Activated CD8-positive, alpha-beta memory T cell treated with anti-CD3 and anti-CD28 coated beads for 1 hour (primary cell): ENCODE results near the gene NRAS.
A peak's percentile ranks its signal among the peaks of the same experiment; 100 is the strongest.

Experiments used
- DNase-seq, 2 donors: peaks; one replicate each; pipeline ENCODE4 v3.0.0-alpha.2; 2020; ENCODE audit warnings: low read depth in 1 of 2; ENCODE audit errors: extremely low read depth in 1 of 2

The NRAS gene

DNA sequence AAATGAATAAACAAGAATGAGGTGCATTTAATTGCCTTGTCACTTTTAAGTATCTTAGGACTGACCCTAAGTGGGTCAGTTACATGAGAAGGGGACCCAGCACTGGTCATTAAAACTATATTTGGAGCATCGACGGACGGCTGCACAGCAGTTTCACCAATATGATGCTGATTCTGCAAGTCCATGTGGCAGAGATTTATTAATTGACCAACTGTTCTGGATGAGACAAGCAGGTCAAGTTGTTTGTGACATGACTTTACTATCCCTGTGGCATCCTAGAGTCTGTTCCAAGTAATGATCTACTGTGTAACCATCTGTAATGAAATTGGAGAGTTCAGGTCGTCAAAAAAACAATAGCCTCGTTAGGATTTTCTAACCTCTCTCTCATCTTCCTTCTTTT lies 30.7 kb downstream of the NRAS start:
- no peak for DNase-seq

DNA sequence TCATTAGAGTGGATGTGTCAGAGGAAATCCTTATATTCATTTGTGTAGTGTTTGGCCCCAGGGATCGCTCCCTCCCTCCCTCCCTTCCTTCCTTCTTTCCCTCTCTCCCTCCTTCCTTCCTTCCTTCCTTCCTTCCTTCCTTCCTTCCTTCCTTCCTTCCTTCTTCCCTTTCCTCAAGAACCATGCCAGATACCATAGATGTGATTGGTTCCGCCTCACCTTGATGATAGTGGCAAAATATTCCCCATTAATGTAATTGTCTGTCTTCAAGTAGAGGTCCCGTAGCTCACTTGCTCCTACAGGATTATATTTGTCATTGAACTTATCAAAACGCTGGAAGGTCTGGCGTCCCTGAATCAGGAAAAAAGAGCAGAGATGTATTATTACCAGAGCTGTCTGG lies 38.9 kb downstream of the NRAS start:
- no peak for DNase-seq

DNA sequence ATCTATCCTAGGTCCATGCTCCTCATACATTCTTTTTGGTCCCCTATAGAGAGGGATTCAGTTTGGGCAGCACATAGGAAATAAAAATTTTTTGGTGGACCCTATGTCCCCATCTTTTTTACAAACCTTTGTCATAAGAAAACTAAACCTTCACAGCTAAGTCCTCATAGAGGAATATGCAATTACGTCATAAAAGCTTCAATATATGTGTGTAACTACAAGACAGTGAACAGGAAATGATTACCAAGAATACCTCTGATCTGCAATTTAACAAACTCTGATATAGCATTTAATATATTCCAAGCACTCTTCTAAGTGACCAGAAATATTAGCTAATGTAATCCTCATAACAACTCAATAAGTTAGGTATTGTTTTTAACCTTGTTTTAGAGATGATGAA lies 40.5 kb downstream of the NRAS start:
- DNase-seq, result no peak

DNA sequence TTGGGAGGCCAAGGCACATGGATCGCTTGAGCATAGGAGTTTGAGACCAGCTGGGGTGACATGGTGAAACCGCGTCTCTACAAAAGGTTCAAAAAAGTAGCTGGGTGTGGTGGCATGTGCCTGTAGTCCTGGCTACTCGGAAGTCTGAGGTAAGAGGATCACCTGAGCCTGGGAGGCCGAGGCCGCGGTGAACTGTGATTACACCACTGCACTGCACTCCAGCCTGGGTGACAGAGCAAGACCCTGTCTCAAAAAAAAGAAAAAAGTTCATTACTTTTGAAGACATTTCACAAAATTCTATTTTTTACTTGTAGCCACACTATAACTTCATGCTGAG lies 44.7 kb downstream of the NRAS start:
- DNase-seq, result no peak

DNA sequence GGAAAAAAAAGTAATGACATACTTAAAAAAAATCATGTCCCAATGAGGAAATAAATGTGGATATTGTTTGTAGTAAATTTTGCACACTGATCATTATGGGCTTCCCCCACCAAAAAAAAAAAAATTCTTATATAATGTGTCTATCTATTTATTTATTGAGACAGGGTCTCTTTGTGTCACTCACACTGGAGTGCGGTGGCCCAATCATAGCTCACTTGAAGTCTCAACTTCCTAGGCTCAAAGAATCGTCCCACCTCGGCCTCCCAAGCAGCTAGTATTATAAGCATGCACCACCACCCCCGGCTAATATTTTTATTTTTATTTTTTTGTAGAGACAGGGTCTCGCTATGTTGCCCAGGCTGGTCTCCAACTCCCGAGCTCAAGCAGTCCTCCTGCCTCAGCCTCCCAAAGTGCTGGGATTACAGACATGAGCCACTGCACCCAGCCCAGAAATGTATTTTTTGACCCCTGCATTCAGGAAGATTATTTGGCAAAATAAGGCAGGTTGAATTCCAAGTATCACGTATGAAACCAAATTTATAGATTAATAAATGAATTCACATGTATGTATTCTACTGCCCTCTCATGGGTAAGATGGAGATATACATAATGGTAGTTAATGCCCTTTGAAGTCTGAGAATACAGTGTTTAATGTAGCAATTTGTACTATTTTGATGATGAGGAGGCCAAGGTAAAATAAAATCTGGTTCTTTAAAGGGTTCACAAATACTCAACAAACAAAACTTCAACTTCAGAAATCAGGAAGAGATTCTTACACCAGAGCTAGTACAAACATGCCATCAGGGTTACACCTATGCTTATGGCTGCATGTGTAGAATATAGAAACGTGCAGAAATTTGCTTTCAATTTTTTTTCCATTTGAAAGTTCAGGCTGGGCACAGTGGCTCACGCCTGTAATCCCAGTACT lies 45.3 kb downstream of the NRAS start:
- no peak for DNase-seq

DNA sequence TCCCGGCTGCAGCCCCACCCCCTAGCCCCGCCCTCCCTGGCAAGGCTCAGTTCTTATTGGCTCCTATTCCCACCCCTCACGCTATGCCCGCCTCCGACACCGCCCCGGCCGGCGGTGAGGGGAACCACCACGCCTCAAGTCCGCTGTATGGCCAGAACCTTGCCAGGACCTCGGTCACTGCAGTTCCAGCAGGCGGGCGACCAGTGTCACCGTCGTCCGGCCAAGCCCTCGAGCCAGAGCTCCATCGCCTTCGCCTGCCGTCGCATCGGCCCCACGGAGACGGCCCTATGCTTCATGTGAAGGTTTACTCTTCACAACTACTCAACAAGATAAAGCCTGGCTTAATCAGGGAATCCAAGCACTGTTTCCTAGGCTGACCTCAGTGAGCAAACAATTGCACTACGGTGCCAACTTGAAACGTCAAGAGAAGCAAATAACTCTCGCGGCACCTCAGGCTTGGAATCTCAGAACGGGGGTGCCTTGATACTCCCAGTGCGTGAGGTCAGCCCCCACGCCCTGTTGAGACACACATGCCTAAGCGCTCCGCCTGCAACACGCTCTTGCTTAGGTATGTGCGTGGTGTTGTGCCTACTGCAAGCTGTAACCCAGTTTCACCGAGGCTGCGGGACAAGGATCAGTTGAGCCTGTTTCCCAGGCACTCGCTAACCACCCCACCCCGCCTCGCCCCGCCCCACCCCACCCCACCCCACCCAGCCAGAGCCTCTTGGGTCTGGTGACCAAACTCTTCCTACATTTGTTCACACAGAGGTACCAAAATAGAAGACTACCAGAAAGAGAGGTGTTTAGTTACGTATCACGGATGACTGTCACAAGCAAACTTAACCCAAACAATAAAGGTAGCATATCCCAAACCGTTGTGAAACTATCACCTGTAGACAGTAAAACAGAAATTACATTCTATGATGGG lies 46.2 kb downstream of the NRAS start:
- peak; percentile 66 to 80 for DNase-seq

DNA sequence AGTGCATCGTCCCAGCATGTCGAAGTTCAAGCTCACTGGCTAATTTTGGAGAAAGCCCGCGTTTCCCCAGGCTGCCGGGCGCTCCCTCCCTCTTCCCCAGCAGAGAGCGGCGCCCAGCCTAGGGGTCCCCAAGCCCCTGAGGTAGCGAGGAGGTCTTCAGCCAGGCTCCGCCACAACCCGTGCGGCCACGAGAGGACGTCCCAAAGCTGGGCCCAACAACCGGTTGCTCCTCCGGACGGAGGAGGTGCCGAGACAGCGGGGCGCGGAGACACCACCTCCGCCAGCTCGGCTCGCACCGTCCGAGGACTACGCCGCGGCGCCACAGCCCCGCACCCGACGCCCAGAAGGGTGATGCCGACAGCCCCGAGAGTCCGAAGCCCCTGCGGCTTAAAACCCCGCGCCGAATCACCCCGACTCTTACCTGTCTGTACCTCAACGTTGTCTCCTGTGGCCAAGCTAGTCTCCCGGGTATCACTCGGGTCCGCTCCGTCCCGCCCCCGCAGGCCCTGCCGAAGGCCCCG lies 46.9 kb downstream of the NRAS start, which contains the start of gene DENND2C:
Gene DENND2C, minus strand, starts transcription at position 488 of the 521 bp plus-strand sequence. CDS start 44,065 bp downstream, outside the sequence.
- DNase-seq, result peak in 1 of 2 donors; percentile 2

DNA sequence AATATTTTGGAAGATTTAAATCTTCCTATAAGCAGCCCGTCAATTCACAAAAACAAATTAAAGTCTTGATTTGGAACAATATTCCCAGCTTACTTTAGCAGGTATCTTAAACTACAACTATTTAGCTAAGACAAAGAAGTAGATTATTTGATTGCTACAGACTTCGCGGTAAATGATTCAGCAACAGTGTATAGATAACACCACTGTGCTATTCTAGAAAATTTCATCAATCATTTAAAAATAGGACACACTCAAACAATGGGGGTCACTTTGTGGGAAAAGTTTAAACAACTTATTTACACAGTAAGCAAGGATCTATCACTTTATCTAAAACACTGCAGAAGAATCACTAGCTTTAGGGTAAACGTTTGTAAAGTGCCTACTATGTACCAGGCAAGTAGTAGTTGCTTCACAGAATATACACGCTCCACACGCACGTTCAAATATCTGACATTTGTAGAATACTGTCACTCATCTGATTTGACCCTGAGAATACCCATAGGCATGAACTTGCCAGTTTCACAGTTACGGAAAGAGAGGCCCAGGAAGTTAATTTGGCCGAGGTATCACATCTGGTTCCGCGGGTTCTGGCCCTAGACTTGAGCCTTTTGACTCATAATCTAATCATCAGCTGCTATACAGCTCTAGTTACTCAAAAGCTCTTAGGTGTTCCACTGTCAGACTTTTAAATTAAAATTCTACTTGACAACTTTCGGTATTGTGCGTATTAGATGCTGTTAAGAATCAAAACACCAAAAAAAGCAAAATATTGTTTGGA lies 47.6 kb downstream of the NRAS start:
- no peak for DNase-seq

DNA sequence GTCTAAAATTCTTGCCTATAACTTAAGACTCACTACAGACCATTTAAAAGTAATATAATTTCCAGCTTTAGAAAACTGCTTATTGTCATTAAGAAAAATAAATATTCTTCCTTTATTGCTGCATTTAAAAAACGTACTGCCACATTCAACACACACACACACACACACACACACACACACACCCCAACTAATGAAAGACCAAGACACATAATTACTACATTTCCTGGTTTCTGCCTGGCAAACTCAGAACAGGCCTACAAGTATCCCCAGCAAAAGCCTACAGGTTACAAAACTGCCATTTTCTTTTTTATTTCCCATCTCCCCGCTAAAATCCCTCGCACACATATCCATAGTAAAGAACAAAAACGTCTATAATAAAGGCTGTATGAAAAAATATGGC lies 48.2 kb downstream of the NRAS start:
- DNase-seq, result no peak

DNA sequence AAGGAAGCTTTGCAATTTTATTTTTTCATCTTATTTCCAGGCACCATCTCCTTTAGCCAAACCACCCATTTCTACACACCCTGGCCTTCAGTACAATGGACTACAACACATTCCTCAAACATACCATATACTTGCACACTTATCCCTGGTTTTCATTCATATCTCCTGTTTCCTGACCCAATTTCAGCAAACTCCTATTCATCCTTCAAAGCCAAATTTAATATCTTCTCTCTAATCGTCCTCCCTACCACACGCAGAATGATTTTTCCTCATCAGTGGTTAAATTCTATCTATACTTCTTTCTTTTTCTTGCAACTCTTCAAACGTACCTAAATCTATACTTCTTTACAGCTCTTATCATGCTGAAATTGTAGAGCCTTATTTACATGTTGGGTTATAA lies 49.6 kb downstream of the NRAS start:
- no peak for DNase-seq

DNA sequence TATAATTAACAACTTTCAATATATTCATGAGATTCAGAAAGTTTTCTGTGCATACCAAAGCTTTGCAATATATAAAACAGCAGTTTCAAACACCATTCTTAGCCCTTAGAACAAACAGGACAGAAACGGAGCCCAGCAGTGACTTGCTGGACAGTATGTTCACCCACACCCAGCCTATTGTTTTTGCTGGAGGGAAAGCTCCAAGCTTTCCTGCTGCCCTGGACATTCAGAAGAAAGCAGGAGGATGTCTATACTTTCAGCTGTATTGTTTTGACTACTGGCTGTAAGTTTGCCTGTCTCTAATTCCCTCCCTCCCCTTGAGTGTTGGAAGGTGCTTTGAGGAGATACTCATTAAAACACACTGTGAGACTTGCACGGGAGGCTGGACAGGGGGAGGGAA lies 56.3 kb downstream of the NRAS start:
- no peak for DNase-seq
